Measurements from ENCODE around the gene SLAMF8. TPM values are rescaled to one million over a fixed set of nuclear protein-coding genes. Genes with fewer than 3 reads are reported as not detected.

Gene SLAMF8
- total and polyA plus RNA-seq, 2 donors (not counting 1 experiment from before 2014, with no cell fraction given) = 0.54 TPM; not detected in 1

GRCh38 chr1:159815926-159816325 is 10.7 kb upstream of the SLAMF8 start:
- 100% methylated on average over 1 of the region's 8 CpGs for WGBS (ENCODE audit: insufficient coverage)
- Histone ChIP-seq H3K4me2 (replicated peaks; ENCODE audit: low read depth, low read length, poor library complexity, severe bottlenecking) (no peak overlapping the region), H3K9ac (ENCODE audit: low read length) (no peak overlapping the region), H3K79me2 (ENCODE audit: control insufficient read depth, insufficient read depth, low read length) (no peaks in the 10 kb centered on the region), H3K9me3 (ENCODE audit: control extremely low read depth in 1 of 3, control insufficient read depth in 2 of 3, insufficient read depth in 1 of 3, low read length in 2 of 3) (no peaks in the 10 kb centered on the region), H3K4me1 (ENCODE audit: control insufficient read depth in 2 of 2, insufficient read depth in 2 of 2, low read length in 2 of 2) (no peaks in the 10 kb centered on the region), H2AFZ (ENCODE audit: insufficient read depth, low read depth, low read length, poor library complexity, severe bottlenecking) (no peak overlapping the region), H3K4me3 (ENCODE audit: control extremely low read depth in 1 of 5, extremely low read depth in 1 of 5, insufficient read depth in 1 of 5, low read depth in 2 of 5, low read length in 4 of 5) (no peak overlapping the region), H3K27ac (ENCODE audit: low read length in 2 of 2) (no peak overlapping the region), H3K36me3 (replicated peaks in 1 of 2; ENCODE audit: control extremely low read depth in 1 of 2, control insufficient read depth in 1 of 2, extremely low read depth in 1 of 2, insufficient read depth in 2 of 2, low read length in 1 of 2) (no peaks in the 10 kb centered on the region), H3K27me3 (replicated peaks in 1 of 4; ENCODE audit: control extremely low read depth in 1 of 4, control insufficient read depth in 3 of 4, insufficient read depth in 4 of 4, low read length in 3 of 4) (peaks cover 0 to 11% (median 2%) of the 10 kb centered on the region in 4 experiments), H4K20me1 (ENCODE audit: control insufficient read depth, insufficient read depth, low read length, poor library complexity, severe bottlenecking) (no peaks in the 10 kb centered on the region)
- ChIA-PET CTCF (interaction anchor here (0.9 to 1.3 kb wide), 2 partner anchors 17 to 192 kb away, joined by 3 to 4 read pairs; no protein-coding TSS in a partner anchor), POLR2A (no interaction called here)
- no peak overlapping the region for H3K27ac Mint-ChIP-seq
- DNase-seq (no peak), ATAC-seq (ENCODE audit: low read depth) (no peak)
- peaks cover 39% of the 10 kb centered on the region for H3K27me3 Mint-ChIP-seq
- H3K4me3 Mint-ChIP-seq = no peak overlapping the region
- intact Hi-C loops (cut with micrococcal nuclease) = no loop called here
- H3K9me3 Mint-ChIP-seq (ENCODE audit: insufficient read depth) = no peaks in the 10 kb centered on the region
- no peak for TF ChIP-seq EZH2 (IDR thresholded peaks at IDR 0.05; ENCODE audit: borderline replicate concordance, insufficient read depth, low read depth, low read length, poor library complexity, severe bottlenecking)
- TF ChIP-seq CTCF (IDR thresholded peaks at IDR 0.05) = no peak
- no peaks in the 10 kb centered on the region for H3K4me1 Mint-ChIP-seq

- Mint-ChIP-seq H3K27ac (no peak overlapping the region), H3K4me1 (no peaks in the 10 kb centered on the region), H3K9me3 (ENCODE audit: insufficient read depth) (no peaks in the 10 kb centered on the region), H3K4me3 (no peak overlapping the region), H3K27me3 (peaks cover 38% of the 10 kb centered on the region)
- TF ChIP-seq EZH2 (IDR thresholded peaks at IDR 0.05; ENCODE audit: borderline replicate concordance, insufficient read depth, low read depth, low read length, poor library complexity, severe bottlenecking) (no peak), CTCF (IDR thresholded peaks at IDR 0.05) (no peak)
- CTCF ChIA-PET = interaction anchor here (0.7 to 1.3 kb wide), 2 partner anchors 190 to 255 kb away, joined by 3 read pairs; no protein-coding TSS in a partner anchor
- Histone ChIP-seq H3K27me3 (replicated peaks in 1 of 4; ENCODE audit: control extremely low read depth in 1 of 4, control insufficient read depth in 3 of 4, insufficient read depth in 4 of 4, low read length in 3 of 4) (peaks cover 0 to 6% (median 0%) of the 10 kb centered on the region in 4 experiments), H3K4me2 (replicated peaks; ENCODE audit: low read depth, low read length, poor library complexity, severe bottlenecking) (no peak overlapping the region), H2AFZ (ENCODE audit: insufficient read depth, low read depth, low read length, poor library complexity, severe bottlenecking) (no peak overlapping the region), H3K4me3 (ENCODE audit: control extremely low read depth in 1 of 5, extremely low read depth in 1 of 5, insufficient read depth in 1 of 5, low read depth in 2 of 5, low read length in 4 of 5) (no peak overlapping the region), H3K79me2 (ENCODE audit: control insufficient read depth, insufficient read depth, low read length) (no peaks in the 10 kb centered on the region), H4K20me1 (ENCODE audit: control insufficient read depth, insufficient read depth, low read length, poor library complexity, severe bottlenecking) (no peaks in the 10 kb centered on the region), H3K36me3 (replicated peaks in 1 of 2; ENCODE audit: control extremely low read depth in 1 of 2, control insufficient read depth in 1 of 2, extremely low read depth in 1 of 2, insufficient read depth in 2 of 2, low read length in 1 of 2) (no peaks in the 10 kb centered on the region), H3K9ac (ENCODE audit: low read length) (no peak overlapping the region), H3K27ac (ENCODE audit: low read length in 2 of 2) (no peak overlapping the region), H3K4me1 (ENCODE audit: control insufficient read depth in 2 of 2, insufficient read depth in 2 of 2, low read length in 2 of 2) (no peaks in the 10 kb centered on the region), H3K9me3 (ENCODE audit: control extremely low read depth in 1 of 3, control insufficient read depth in 2 of 3, insufficient read depth in 1 of 3, low read length in 2 of 3) (no peaks in the 10 kb centered on the region)
- ATAC-seq (ENCODE audit: low read depth) = no peak
- POLR2A ChIA-PET = interaction anchor here (0.6 kb wide), 1 partner anchor 40 kb away, joined by 3 read pairs; no protein-coding TSS in a partner anchor
- intact Hi-C loops (cut with micrococcal nuclease) = no loop called here
- no peak for DNase-seq
- WGBS (ENCODE audit: insufficient coverage) = 80% methylated on average over 2 of the region's 11 CpGs
These were observed 9.2 kb upstream of the SLAMF8 start for GRCh38 chr1:159817276-159818041.
